ENCODE measurements around the gene MMP14. TPM values are rescaled to one million over a fixed set of nuclear protein-coding genes. Genes with fewer than 3 reads are reported as not detected.
"Not testable (repeated sequence)": the region's sequence is repeated elsewhere in the genome, so short reads cannot be mapped to it uniquely, and the experiment has no call there.

Gene MMP14
- total RNA-seq, 4 donors from 2014 or later, result 106 to 161 (median 128) TPM

DNA sequence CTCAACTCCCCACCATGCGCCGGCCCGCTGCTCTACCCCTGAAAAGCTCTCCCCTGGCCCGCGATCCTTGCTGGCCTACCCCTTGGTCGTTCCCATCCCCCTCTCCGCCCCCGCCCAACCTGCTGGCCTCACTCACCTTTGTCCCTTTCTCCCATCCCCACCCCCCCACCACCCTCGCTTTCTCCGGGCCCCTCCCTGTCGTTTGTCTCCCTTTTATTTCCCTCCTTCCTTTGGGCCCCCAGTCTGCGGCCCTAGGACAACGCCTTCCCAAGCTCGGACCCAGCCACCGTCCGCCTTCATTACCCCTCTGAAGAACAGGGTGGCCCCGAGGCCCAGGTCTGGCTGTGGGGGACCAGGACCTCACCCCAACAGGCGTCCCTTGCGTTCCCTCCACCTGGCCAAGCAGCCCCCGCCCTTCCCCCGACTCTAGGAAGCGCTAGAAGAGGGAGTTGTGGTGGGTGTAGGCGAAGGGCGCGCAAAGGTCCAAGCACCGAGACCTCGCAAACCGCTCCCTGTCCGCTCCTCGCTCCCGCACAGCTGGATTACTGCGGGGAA, 14.3 kb upstream of the MMP14 start:
- Histone ChIP-seq H3K9me3 (no peaks in the 10 kb centered on the region), H3K4me1 (peaks cover 34% of the 10 kb centered on the region), H3K4me3 (peak overlapping the region; percentile 44), H3K27ac (no peak overlapping the region), H3K36me3 (no peaks in the 10 kb centered on the region), H3K27me3 (no peaks in the 10 kb centered on the region)
- WGBS, result 64% methylated on average over 32 of the region's 32 CpGs
- peak in 1 of 2 donors; percentile 77 for DNase-seq (ENCODE audit: low spot score in 2 of 2)
- TF ChIP-seq, protein P1, sequence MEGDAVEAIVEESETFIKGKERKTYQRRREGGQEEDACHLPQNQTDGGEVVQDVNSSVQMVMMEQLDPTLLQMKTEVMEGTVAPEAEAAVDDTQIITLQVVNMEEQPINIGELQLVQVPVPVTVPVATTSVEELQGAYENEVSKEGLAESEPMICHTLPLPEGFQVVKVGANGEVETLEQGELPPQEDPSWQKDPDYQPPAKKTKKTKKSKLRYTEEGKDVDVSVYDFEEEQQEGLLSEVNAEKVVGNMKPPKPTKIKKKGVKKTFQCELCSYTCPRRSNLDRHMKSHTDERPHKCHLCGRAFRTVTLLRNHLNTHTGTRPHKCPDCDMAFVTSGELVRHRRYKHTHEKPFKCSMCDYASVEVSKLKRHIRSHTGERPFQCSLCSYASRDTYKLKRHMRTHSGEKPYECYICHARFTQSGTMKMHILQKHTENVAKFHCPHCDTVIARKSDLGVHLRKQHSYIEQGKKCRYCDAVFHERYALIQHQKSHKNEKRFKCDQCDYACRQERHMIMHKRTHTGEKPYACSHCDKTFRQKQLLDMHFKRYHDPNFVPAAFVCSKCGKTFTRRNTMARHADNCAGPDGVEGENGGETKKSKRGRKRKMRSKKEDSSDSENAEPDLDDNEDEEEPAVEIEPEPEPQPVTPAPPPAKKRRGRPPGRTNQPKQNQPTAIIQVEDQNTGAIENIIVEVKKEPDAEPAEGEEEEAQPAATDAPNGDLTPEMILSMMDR (IDR thresholded peaks at IDR 0.05), result no peak

DNA sequence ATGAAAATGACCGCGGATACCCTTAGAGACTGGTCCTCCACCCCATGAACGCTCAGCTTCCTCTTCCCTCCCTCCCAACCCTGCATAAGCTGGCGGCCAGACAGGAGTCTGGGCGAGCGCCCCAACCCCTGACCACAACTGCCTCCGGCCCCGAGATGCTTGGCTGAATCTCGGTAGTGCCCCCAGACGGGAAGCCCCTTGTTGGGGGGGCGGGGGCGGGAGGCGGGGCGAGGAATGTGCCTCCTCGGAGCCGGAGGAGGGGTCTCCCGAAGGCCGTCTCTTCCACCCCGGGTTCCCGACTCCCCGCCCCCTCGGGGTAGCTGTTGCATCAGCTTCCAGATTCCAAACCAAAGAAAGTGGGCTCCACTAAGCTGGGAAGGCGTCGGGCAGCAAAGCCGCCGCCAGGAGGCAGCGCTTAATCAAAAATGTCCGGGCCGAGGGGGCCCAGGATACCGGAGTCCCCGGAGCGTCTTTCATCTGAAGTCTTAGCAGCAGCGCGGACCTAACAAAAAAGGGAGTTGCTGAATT, 13.8 kb upstream of the MMP14 start:
- H3K27me3 ChIP-seq, result no peaks in the 10 kb centered on the region
- no peaks in the 10 kb centered on the region for H3K9me3 ChIP-seq
- peak overlapping the region; percentile 44 for H3K4me3 ChIP-seq
- H3K27ac ChIP-seq, result no peak overlapping the region
- peaks cover 34% of the 10 kb centered on the region for H3K4me1 ChIP-seq
- TF ChIP-seq, protein P1 (IDR thresholded peaks at IDR 0.05), result peak; percentile 73 to 82
- TF ChIP-seq EP300 (IDR thresholded peaks at IDR 0.05), result no peak
- 2% methylated on average over 25 of the region's 34 CpGs for WGBS
- peak; percentile 88 to 90 for DNase-seq (ENCODE audit: low spot score in 2 of 2)
- H3K36me3 ChIP-seq, result no peaks in the 10 kb centered on the region

DNA sequence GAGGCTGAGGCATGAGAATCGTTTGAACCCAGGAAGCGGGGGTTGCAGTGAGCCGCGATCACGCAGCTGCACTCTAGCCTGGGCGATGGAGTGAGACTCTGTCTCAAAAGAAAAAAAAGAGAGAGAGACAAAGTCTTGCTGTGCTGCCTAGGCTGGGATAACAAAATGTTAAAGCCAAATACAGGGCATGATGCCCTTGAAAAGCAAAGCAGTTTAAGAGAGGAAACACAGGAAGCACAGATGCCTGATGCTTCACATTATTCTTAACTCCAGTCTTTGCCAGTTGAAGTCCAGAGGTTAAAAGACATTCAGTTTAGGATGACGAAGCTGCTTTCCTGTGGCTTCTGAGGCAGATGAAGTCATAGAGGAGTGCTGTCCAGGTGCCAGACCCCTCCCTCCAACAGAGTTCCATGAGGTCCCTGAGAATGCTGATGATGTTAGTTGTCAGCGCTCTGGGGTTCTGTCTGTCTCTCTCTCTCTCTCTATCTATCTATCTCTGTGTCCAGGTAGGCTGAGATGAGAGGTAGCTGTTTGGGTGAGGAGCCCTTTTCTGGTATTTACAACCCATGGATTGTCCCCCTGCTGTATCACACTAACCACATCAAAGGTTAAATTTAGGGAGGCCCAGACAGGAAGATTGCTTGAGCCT, 11.6 kb upstream of the MMP14 start:
- Histone ChIP-seq H3K4me3 (no peak overlapping the region), H3K36me3 (no peaks in the 10 kb centered on the region), H3K9me3 (no peaks in the 10 kb centered on the region), H3K4me1 (peaks cover 30% of the 10 kb centered on the region), H3K27me3 (no peaks in the 10 kb centered on the region), H3K27ac (no peak overlapping the region)
- WGBS, result 58% methylated on average over 8 of the region's 8 CpGs
- no peak for DNase-seq (ENCODE audit: low spot score in 2 of 2)
- TF ChIP-seq, protein P1 (IDR thresholded peaks at IDR 0.05), result no peak
- TF ChIP-seq EP300 (IDR thresholded peaks at IDR 0.05) (no peak), POLR2A (IDR thresholded peaks at IDR 0.05) (no peak), POLR2AphosphoS5 (IDR thresholded peaks at IDR 0.05) (no peak)

DNA sequence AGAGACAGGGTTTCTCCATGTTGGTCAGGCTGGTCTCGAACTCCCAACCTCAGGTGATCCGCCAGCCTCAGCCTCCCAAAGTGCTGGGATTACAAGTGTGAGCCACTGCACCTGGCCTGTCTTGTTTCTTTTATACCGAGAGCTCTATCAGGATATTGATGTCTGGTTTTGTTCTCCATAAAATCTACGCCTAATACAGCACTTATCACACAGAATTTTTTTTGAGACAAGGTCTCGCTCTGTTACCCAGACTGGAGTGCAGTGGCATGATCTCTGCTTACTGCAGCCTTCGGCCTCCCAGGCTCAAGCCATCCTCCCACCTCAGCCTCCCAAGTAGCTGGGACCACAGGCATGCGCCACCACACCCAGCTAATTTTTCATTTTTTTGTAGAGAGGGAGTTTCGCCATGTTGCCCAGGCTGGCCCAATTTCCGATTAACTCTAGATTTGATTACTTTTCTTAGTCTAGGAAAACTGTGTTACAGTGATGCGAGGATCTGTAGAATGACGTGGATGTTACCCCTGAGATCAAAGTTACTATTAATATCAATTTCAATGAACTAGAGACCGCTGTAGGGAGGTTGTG, 7.2 kb upstream of the MMP14 start:
- Histone ChIP-seq H3K4me3 (peak overlapping the region; percentile 59), H3K27ac (peak overlapping the region; percentile 57), H3K4me1 (peaks cover 20% of the 10 kb centered on the region)
- H3K9me3 ChIP-seq; H3K36me3 ChIP-seq; H3K27me3 ChIP-seq; DNase-seq (ENCODE audit: low spot score in 2 of 2): not testable (repeated sequence)
- WGBS, result 77% methylated on average over 12 of the region's 12 CpGs
- peak; percentile 9 for TF ChIP-seq EP300 (IDR thresholded peaks at IDR 0.05)

DNA sequence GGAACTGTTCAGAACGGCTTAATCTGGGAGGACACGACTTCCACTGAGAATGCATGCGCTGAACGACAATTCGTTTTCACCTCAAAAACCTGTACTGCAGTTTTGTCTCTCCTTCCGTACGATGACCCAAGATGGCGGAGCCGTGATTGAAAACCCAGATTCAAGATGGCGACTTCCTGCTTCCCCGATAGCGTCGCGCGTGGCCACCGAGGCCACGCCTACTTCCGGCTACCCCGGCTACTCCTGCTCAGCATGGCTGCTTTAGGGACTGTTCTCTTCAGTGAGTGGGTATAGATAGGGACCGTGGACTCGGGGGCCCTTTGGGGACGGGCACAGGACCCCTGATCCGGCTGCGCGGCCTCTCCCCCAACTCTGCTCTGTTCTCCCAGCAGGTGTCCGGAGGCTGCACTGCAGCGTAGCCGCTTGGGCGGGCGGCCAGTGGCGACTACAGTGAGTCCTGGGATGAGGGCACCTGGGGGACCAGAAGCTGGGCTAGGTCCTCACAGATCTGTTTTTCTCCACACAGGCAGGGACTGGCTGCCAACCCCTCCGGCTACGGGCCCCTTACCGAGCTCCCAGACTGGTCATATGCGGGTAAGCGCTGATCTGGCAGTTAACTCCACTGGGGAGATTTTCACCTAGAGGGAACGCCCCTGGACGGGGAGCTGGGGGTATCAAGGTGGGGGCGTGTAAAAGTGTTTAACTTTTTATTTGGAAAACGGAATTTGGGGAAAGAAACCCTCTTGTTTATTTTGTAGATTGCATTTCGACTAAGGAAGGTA, 6.5 kb upstream of the MMP14 start, which contains the start of gene MRPL52:
Gene MRPL52 (plus strand): TSS at position 227 of the 782 bp plus-strand sequence. CDS start 26 bp downstream, at position 253.
- H3K9me3 ChIP-seq, result no peaks in the 10 kb centered on the region
- TF ChIP-seq POLR2AphosphoS5 (IDR thresholded peaks at IDR 0.05), result peak in 1 of 3 donors; percentile 27
- peak in 1 of 2 donors; percentile 26 for TF ChIP-seq POLR2A (IDR thresholded peaks at IDR 0.05)
- TF ChIP-seq, protein P1 (IDR thresholded peaks at IDR 0.05), result no peak
- TF ChIP-seq EP300 (IDR thresholded peaks at IDR 0.05), result peak; percentile 3
- under 1% methylated on average over 29 of the region's 41 CpGs for WGBS
- H3K4me1 ChIP-seq, result peaks cover 17% of the 10 kb centered on the region
- H3K36me3 ChIP-seq, result peaks cover 9% of the 10 kb centered on the region
- no peaks in the 10 kb centered on the region for H3K27me3 ChIP-seq
- DNase-seq (ENCODE audit: low spot score in 2 of 2), result peak; percentile 92 to 93
- H3K4me3 ChIP-seq, result peak within 1 kb of the TSS; percentile 59
- H3K27ac ChIP-seq, result peak within 1 kb of the TSS; percentile 57

Measured in suprapubic skin (tissue), 4 donors.